Ishikawa (cell line): ENCODE measurements around the gene STXBP4.

ENCODE experiments used
- CEBPB ChIP-seq: IDR thresholded peaks from 2 replicates; pipeline ENCODE4 v1.6.1; 2012
- CREB1 ChIP-seq: IDR thresholded peaks from 2 replicates; pipeline ENCODE4 v1.6.1; 2012; ENCODE audit warnings: low read depth
- EGR1 ChIP-seq: IDR thresholded peaks from 2 replicates; pipeline ENCODE4 v1.6.1; 2012
- EP300 ChIP-seq: IDR thresholded peaks from 2 replicates; pipeline ENCODE4 v1.6.1; 2012; ENCODE audit warnings: borderline replicate concordance
- FOXM1 ChIP-seq: IDR thresholded peaks from 2 replicates; pipeline ENCODE4 v1.6.1; 2012; ENCODE audit warnings: low read depth, borderline replicate concordance
- NFIC ChIP-seq: IDR thresholded peaks from 2 replicates; pipeline ENCODE4 v1.6.1; 2012
- RAD21 ChIP-seq: IDR thresholded peaks from 2 replicates; pipeline ENCODE4 v1.6.1; 2012; ENCODE audit warnings: low read depth
- TAF1 ChIP-seq: IDR thresholded peaks from 2 replicates; pipeline ENCODE4 v1.6.1; 2012; ENCODE audit warnings: low read depth, mild to moderate bottlenecking
- TCF12 ChIP-seq: IDR thresholded peaks from 2 replicates; pipeline ENCODE4 v1.6.1; 2012; ENCODE audit warnings: low read depth
- TEAD4 ChIP-seq: IDR thresholded peaks from 2 replicates; pipeline ENCODE4 v1.6.1; 2012
- YY1 ChIP-seq: IDR thresholded peaks from 2 replicates; pipeline ENCODE4 v1.6.1; 2012; ENCODE audit warnings: low read depth
- ZBTB7A ChIP-seq: IDR thresholded peaks from 2 replicates; pipeline ENCODE4 v1.6.1; 2012; ENCODE audit warnings: low read depth
- TF ChIP-seq, protein P1 (sequence below): IDR thresholded peaks from 2 replicates; pipeline ENCODE4 v1.6.1; 2012
- TF ChIP-seq, protein P2 (sequence below): IDR thresholded peaks from 2 replicates; pipeline ENCODE4 v1.6.1; 2012; ENCODE audit warnings: low read depth, mild to moderate bottlenecking
- TF ChIP-seq, protein P3 (sequence below): IDR thresholded peaks from 2 replicates; pipeline ENCODE4 v1.6.1; 2012

STXBP4 gene

DNA sequence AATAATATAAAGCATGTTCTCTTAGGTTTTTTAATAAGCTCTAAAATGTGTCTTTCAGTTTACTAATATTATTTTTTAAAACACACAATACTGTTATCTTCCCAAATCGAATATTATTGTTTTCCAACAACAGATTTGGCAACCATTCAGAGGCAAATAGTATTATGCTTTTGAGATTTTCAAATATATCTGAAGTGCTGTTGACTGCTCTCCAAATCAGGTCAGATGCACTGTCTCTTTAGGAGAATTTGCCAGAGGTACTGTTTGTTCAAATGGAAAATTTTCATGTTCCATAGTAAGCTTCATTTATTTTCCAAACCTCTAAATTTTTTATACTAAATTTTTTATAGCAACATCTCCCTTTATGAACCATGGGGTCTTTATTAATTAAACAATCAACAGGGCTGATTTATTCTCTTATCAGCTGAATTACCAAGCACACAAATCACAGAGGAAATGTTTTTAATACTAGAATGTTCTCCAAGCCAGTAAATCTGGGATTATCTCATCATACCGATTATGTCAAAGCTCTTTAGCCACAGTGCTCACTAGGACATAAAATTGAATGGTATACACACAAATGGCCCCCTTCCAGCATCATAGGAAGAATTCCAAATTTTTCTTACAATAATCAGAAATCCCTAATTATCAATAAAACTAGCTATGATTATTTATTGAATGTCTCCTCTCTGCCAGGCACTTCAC, 187.4 kb downstream of the STXBP4 start:
- no peak for TF ChIP-seq RAD21
- no peak for TF ChIP-seq NFIC
- no peak for TF ChIP-seq TCF12
- TF ChIP-seq, protein P1, sequence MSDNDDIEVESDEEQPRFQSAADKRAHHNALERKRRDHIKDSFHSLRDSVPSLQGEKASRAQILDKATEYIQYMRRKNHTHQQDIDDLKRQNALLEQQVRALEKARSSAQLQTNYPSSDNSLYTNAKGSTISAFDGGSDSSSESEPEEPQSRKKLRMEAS: no peak
- no peak for TF ChIP-seq ZBTB7A
- no peak for TF ChIP-seq TEAD4
- no peak for TF ChIP-seq FOXM1
- no peak for TF ChIP-seq CREB1
- no peak for TF ChIP-seq TAF1
- TF ChIP-seq YY1: no peak
- no peak for TF ChIP-seq EGR1

DNA sequence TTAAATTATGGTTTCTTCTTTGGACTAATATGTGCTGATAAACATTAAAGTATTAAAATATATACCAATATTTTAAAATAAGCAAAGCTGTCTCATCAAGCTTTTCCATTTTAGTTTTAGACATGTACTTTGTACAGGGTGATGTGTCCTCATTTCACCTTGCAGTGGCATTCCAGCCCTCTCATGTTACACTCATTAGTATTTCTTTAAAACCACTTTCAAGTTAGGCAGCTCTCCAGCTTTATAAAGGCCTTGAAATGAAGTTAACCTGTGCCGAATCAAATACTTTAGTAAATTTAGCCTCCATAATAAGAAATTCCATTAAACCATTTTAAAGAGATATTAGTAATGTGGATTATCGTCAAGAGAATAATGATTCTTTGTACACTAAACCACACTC, 188.6 kb downstream of the STXBP4 start:
- TF ChIP-seq YY1 (no peak), TAF1 (no peak), TEAD4 (peak; percentile 89), TCF12 (0 out of 2 replicates have a peak, but pooled peaks have one; percentile 18), EGR1 (no peak)

DNA sequence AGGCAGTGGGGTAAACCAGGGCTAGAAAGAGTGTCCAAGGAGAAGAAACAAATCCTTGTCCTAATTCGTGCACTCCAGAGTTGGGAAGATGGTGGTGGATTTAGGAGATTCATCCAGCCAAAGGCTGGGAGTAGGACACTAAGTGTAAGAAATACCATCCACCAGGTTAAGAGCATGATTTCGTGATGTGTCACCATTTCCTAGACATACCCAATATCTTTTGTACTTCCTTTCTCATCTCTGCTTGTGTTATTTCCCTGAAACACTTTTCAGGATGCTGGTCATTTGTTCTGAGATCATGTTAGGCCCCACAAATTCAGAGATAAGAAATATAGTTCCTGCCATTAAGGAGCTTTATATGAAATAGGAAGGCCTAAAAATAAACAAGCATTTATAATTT, 189.9 kb downstream of the STXBP4 start:
- TF ChIP-seq, protein P2, sequence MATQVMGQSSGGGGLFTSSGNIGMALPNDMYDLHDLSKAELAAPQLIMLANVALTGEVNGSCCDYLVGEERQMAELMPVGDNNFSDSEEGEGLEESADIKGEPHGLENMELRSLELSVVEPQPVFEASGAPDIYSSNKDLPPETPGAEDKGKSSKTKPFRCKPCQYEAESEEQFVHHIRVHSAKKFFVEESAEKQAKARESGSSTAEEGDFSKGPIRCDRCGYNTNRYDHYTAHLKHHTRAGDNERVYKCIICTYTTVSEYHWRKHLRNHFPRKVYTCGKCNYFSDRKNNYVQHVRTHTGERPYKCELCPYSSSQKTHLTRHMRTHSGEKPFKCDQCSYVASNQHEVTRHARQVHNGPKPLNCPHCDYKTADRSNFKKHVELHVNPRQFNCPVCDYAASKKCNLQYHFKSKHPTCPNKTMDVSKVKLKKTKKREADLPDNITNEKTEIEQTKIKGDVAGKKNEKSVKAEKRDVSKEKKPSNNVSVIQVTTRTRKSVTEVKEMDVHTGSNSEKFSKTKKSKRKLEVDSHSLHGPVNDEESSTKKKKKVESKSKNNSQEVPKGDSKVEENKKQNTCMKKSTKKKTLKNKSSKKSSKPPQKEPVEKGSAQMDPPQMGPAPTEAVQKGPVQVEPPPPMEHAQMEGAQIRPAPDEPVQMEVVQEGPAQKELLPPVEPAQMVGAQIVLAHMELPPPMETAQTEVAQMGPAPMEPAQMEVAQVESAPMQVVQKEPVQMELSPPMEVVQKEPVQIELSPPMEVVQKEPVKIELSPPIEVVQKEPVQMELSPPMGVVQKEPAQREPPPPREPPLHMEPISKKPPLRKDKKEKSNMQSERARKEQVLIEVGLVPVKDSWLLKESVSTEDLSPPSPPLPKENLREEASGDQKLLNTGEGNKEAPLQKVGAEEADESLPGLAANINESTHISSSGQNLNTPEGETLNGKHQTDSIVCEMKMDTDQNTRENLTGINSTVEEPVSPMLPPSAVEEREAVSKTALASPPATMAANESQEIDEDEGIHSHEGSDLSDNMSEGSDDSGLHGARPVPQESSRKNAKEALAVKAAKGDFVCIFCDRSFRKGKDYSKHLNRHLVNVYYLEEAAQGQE: no peak
- no peak for TF ChIP-seq EP300
- TF ChIP-seq CEBPB: no peak

DNA sequence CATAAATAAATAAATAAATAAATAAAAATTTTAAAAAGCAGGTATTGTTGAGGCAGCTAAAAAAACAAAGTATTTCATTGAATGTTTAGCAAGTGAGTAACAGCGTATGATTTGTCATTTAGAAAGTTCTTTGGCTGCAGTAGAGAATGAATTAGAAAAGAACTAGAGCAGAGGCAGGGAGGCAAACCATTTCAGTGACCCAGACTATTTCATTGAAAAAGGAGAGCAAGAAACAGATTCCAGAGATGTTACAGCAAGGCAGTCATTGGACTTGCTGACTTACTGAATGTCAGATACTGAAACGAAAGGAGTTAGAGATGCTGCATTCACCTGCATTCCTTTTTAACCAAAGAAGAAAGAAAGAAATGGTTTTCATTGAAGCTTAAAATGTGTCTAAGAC, 190.7 kb downstream of the STXBP4 start:
- no peak for TF ChIP-seq CEBPB
- TF ChIP-seq EP300: no peak
- no peak for TF ChIP-seq YY1
- no peak for TF ChIP-seq RAD21
- no peak for TF ChIP-seq EGR1
- TF ChIP-seq NFIC: no peak
- TF ChIP-seq TEAD4: no peak
- TF ChIP-seq, protein P3, sequence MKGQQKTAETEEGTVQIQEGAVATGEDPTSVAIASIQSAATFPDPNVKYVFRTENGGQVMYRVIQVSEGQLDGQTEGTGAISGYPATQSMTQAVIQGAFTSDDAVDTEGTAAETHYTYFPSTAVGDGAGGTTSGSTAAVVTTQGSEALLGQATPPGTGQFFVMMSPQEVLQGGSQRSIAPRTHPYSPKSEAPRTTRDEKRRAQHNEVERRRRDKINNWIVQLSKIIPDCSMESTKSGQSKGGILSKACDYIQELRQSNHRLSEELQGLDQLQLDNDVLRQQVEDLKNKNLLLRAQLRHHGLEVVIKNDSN: no peak
- no peak for TF ChIP-seq ZBTB7A
- TF ChIP-seq, protein P1: no peak
- TF ChIP-seq, protein P2: no peak
- TF ChIP-seq TAF1: no peak
- TF ChIP-seq TCF12: no peak
- TF ChIP-seq CREB1: no peak
- no peak for TF ChIP-seq FOXM1

DNA sequence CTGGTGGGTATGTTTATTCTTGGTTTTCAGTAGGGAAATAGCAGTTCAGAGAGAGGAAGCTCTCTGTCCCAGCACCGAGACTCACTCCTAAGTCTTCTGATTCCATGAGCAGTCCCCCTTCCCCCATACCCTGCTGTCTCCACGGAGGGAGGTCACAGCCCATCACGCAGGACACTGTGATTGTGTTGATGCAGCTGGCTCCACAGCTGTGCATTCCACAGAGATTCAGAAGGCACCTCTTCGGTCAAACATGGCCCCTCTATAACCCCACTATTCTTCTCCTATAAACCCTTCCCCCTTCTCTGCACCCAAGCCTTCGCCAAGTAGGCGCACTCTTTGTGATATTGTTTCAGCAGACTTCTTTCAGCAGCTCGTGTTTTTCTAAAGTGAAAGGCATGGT, 191.9 kb downstream of the STXBP4 start:
- no peak for TF ChIP-seq NFIC
- TF ChIP-seq TAF1: no peak
- TF ChIP-seq EP300: no peak
- TF ChIP-seq TCF12: no peak
- no peak for TF ChIP-seq YY1
- TF ChIP-seq ZBTB7A: no peak
- no peak for TF ChIP-seq CREB1
- no peak for TF ChIP-seq CEBPB
- TF ChIP-seq, protein P3: no peak
- TF ChIP-seq, protein P1: no peak
- no peak for TF ChIP-seq EGR1
- no peak for TF ChIP-seq RAD21
- TF ChIP-seq, protein P2: no peak
- no peak for TF ChIP-seq FOXM1
- TF ChIP-seq TEAD4: no peak
